Measurements from ENCODE around the gene HUNK.
"Not testable (repeated sequence)": the region's sequence is repeated elsewhere in the genome, so short reads cannot be mapped to it uniquely, and the experiment has no call there.

Gene HUNK

GRCh38 chr21:31870472-31871193 lies 2.2 kb upstream of the HUNK start:
- DNase-seq, result peak in 2 of 56 donors; percentile 12 to 16

GRCh38 chr21:31871371-31871770 lies 1.4 kb upstream of the HUNK start:
- not testable (repeated sequence) for DNase-seq

DNA sequence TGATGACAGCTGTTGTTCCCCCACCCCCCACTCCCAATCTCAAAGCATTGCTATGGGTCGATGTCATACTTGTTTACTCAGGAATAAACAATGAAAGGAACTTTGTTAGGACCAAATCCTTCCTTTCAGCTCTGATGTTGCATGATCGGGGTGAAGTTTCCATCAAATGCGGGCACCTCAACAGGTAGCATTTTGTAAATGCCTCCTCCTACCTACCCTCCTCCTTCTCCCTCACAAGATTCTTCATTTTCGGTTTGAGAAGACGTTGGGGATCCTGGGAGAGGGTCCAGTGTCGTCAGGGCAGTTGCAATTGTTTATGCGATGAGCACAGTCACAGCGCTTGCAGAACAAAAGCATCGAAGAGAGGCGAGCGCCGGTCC lies 758 bp upstream of the HUNK start:
- no peak for DNase-seq

GRCh38 chr21:31873275-31873695 lies 465 bp downstream of the HUNK start:
- peak in 1 of 56 donors; percentile 8 for DNase-seq

DNA sequence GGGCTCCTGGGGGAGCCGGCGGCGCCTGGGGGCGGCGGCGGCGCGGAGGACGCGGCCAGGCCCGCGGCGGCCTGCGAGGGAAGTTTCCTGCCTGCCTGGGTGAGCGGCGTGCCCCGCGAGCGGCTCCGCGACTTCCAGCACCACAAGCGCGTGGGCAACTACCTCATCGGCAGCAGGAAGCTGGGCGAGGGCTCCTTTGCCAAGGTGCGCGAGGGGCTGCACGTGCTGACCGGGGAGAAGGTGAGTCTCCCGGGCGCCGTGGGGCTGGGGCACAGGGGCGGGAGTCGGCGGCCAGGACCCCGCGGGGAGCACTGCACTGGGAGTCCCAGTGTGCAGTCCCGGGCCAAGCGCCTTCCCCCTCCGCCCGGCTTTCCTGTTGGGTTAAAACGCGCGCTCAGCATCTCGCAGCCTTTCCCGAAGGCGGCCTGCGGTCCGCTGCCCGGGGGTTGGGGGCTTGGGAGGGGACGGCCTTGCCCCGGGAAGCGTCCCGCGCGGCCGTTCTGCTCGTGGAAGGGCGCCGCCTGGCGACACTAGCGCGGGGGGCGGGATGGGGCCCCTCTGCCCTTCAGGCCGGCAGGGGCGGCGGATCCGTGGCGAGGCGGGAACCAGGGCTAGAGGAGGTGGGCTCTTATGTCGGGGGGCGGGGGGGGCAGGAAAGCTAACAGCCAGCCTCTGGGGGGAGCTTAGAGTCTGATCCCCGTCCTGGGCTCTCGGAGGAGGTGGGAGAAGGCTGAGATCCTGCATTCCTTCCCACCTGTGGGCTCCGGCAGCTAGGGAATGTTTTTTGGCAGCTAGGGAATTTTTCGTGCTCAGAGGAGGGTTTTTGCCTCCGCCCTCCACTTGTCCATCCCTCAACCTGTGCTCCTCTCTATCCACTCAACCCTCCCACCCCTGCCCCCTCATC lies 1.1 kb downstream of the HUNK start:
- peak in 14 of 56 donors; percentile 8 to 54 (median 20) for DNase-seq

- DNase-seq, result peak in 2 of 56 donors; percentile 15 to 24
These were observed 2.0 kb downstream of the HUNK start for GRCh38 chr21:31874812-31875212.

DNA sequence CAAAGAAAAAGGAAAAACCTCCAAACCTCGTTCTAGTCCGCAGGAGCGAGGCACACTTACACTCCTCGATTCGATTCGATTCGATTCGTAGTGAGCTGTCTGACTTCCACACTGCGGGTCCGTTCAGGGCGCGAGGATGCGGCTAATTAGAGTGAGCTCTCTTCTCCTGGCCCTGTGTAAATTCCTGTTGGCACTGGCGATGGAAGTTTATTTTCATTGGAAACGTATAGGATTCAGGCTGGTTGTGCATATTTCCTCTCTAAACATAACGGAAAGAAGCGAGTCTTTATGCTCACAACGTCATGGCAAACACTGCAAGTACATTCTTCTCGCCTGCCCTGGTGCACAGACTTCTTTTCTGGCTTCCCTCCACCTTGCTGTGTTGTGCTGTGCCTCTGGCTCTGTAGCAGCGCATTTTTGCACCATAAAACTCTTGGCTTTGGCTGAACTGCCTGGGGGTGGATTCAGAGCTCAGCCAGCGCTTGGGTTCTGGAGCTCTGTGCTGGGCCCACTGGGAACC lies 2.7 kb downstream of the HUNK start:
- DNase-seq, result no peak

DNA sequence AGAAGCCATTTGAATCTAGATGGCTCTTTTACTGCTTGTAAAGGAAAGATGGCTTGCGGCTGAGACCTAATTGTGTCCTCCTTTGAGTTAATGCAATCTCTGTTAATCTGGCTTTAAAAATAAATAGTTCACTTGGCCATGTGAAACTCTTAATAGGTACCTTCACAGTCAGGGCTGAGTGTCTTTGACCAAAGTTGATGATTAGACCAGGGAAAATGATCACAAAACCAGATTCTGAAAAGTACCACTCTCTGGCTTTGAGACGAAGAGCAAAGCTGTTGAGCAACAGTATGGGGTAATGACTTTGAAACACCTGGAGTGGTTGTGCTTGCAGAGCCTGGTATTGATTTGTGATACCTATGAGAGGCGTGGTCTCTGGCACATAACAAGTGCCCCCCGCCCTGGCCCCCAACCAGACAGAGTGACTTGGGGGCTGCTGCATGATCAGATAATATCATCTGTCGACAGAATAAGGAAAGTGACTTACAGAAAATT lies 4.7 kb downstream of the HUNK start:
- no peak for DNase-seq

- no peak for DNase-seq
These were observed 6.0 kb downstream of the HUNK start for GRCh38 chr21:31878831-31879230.

- DNase-seq, result peak in 1 of 56 donors; percentile 10
These were observed 6.4 kb downstream of the HUNK start for GRCh38 chr21:31879241-31879650.

GRCh38 chr21:31879911-31880310 lies 7.1 kb downstream of the HUNK start:
- no peak for DNase-seq

DNA sequence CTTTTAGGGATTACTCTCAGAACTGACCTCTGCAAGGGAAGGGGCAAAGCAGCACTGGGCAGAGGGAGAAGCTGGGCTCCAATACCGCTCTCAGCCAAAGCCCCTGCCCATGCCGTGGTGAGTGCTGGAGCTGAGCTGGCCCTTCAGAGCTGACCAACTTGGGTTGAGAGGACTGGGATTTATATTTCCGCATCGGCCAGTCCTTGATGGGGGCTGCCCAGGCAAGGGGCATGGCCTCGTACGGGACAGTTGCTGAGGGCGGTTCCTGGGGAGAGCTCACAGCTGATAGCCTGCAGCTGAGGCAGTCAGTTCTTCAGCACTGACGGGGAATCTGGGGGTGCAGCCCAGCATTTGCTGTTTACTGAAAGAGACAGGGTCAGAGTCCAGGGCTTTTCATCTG lies 8.0 kb downstream of the HUNK start:
- no peak for DNase-seq

DNA sequence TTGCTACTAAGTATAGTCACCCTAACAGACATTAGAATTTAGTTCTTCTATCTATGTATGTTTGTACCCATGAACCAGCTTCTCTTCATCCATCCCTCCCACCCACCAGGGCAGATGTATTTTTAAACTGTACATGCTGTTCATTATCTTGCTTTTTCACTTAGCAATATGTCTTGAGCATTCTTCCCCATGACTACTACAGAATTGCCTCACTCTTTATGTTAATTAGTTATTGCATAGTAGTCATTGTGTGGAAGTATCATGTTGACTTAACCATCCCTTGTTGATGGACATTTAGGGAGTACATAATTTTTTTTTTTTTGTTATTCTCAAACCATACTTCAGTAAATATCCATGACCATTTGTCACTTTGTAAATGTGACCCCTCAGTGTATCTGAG lies 9.9 kb downstream of the HUNK start:
- no peak for DNase-seq

- no peak for DNase-seq
These were observed 12.3 kb downstream of the HUNK start for GRCh38 chr21:31885146-31885545.

GRCh38 chr21:31886915-31887314 lies 14.1 kb downstream of the HUNK start:
- no peak for DNase-seq

- DNase-seq, result peak in 7 of 56 donors; percentile 11 to 30 (median 17)
These were observed 14.6 kb downstream of the HUNK start for GRCh38 chr21:31887391-31887841.

- DNase-seq, result no peak
These were observed 16.1 kb downstream of the HUNK start for GRCh38 chr21:31888936-31889371.

GRCh38 chr21:31889460-31889859 lies 16.6 kb downstream of the HUNK start:
- no peak for DNase-seq

DNA sequence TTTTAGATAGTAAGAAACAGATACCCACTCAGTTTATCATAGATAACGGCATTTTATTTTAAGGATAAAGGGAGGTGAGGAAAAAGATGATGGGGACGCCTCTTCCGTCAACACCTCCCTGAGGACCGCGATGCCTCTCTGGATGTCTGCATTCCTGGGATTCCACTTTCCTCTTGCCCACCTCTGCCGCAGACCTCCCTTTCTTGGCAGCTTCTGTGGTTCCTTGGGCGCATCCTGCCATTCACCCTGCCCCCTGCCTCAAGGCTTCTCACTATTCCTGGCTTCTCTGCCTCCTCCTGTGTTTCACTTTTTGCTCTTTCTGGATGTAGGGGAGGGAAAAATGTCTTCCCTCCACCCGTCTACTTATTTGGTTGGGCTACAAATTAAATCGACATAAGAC lies 19.9 kb downstream of the HUNK start:
- no peak for DNase-seq

DNA sequence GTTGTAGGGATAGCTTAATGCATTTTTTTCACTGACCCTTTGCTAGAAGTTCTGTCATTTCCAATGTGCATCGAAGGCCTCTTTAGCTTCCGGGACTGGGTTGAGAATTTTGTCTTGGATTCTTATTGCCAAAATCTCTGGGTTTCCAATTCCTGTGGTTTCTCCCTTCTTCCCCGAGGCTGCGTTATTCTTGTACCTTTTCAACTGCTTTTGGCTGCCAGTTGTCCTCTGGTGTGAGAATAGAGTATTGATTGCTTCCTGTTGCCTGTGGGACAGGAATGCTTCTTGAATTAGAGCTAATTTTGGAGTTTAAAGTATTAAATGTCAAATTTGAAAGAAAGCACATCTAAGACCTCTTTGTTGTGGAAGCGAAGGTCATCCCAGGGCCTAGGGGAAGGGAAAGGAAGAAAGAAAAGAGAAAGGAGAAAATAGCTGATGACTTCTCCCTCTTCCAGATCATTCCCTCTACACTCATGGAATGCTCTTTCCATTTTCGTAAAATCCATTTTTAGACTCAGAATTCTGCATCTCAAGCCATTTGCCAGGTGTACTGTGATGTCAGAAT lies 21.1 kb downstream of the HUNK start:
- DNase-seq, result no peak

GRCh38 chr21:31894457-31894856 lies 21.6 kb downstream of the HUNK start:
- no peak for DNase-seq
